ENCODE results near the gene ZNF217. TPM values are rescaled to one million over a fixed set of nuclear protein-coding genes. Genes with fewer than 3 reads are reported as not detected.

Gene ZNF217
- total RNA-seq, 2 experiments from 2014 or later: 51.3 to 51.8 TPM

- DNase-seq: no peak
- no peak for TF ChIP-seq CTCF (IDR thresholded peaks at IDR 0.05)
- intact Hi-C loops (cut with micrococcal nuclease): no loop called here
- Mint-ChIP-seq H3K36me3 (ENCODE audit: low read depth) (peaks cover 8% of the 10 kb centered on the region), H3K9me3 (no peaks in the 10 kb centered on the region), H3K27ac (no peak overlapping the region), H3K27me3 (no peaks in the 10 kb centered on the region), H3K4me1 (ENCODE audit: low read depth) (peaks cover 38% of the 10 kb centered on the region), H3K4me3 (no peak overlapping the region)
- no peak for ATAC-seq
- POLR2A ChIA-PET: interaction anchor here (0.7 kb wide), 1 partner anchor 19 kb away, joined by 3 read pairs; no protein-coding TSS in a partner anchor
- CTCF ChIA-PET: no interaction called here
These were observed 9.0 kb upstream of the ZNF217 start for GRCh38 chr20:53602661-53603060.

- H3K4me3 Mint-ChIP-seq: no peak overlapping the region
- no peaks in the 10 kb centered on the region for H3K27me3 Mint-ChIP-seq
- intact Hi-C loops (cut with micrococcal nuclease): no loop called here
- H3K27ac Mint-ChIP-seq: no peak overlapping the region
- ATAC-seq (no peak), DNase-seq (no peak)
- ChIA-PET CTCF (interaction anchor here (1.0 kb wide), 1 partner anchor 21 kb away, joined by 3 read pairs; no protein-coding TSS in a partner anchor), POLR2A (interaction anchor here (1.3 to 2.4 kb wide), 3 partner anchors 9 to 17 kb away, joined by 3 to 15 read pairs (median 5); no protein-coding TSS in a partner anchor)
- H3K9me3 Mint-ChIP-seq: no peaks in the 10 kb centered on the region
- peaks cover 55% of the 10 kb centered on the region for H3K4me1 Mint-ChIP-seq (ENCODE audit: low read depth)
- TF ChIP-seq CTCF (IDR thresholded peaks at IDR 0.05): no peak
- peaks cover 8% of the 10 kb centered on the region for H3K36me3 Mint-ChIP-seq (ENCODE audit: low read depth)
These were observed 6.4 kb upstream of the ZNF217 start for GRCh38 chr20:53599910-53600632.

GRCh38 chr20:53599378-53599777, 5.7 kb upstream of the ZNF217 start:
- Mint-ChIP-seq H3K9me3 (no peaks in the 10 kb centered on the region), H3K27me3 (no peaks in the 10 kb centered on the region), H3K4me3 (no peak overlapping the region), H3K4me1 (ENCODE audit: low read depth) (peaks cover 52% of the 10 kb centered on the region), H3K27ac (peak overlapping the region; percentile 71), H3K36me3 (ENCODE audit: low read depth) (peaks cover 8% of the 10 kb centered on the region)
- intact Hi-C loops (cut with micrococcal nuclease): no loop called here
- ChIA-PET POLR2A (interaction anchor here (1.0 to 2.4 kb wide), 4 partner anchors 10 to 152 kb away, joined by 3 to 15 read pairs (median 4); no protein-coding TSS in a partner anchor), CTCF (interaction anchor here (1.0 kb wide), 1 partner anchor 20 kb away, joined by 3 read pairs; no protein-coding TSS in a partner anchor)
- TF ChIP-seq CTCF (IDR thresholded peaks at IDR 0.05): no peak
- DNase-seq: no peak
- ATAC-seq: no peak

- no peaks in the 10 kb centered on the region for H3K27me3 Mint-ChIP-seq
- peaks cover 52% of the 10 kb centered on the region for H3K4me1 Mint-ChIP-seq (ENCODE audit: low read depth)
- intact Hi-C loops (cut with micrococcal nuclease): no loop called here
- peaks cover 8% of the 10 kb centered on the region for H3K36me3 Mint-ChIP-seq (ENCODE audit: low read depth)
- TF ChIP-seq CTCF (IDR thresholded peaks at IDR 0.05): no peak
- no peaks in the 10 kb centered on the region for H3K9me3 Mint-ChIP-seq
- POLR2A ChIA-PET: interaction anchor here (1.0 to 2.4 kb wide), 4 partner anchors 11 to 152 kb away, joined by 3 to 15 read pairs (median 4); no protein-coding TSS in a partner anchor
- H3K4me3 Mint-ChIP-seq: no peak overlapping the region
- CTCF ChIA-PET: interaction anchor here (1.0 to 3.1 kb wide), 2 partner anchors 11 to 20 kb away, joined by 3 to 10 read pairs; no protein-coding TSS in a partner anchor
- DNase-seq: peak; percentile 1
- peak overlapping the region; percentile 71 for H3K27ac Mint-ChIP-seq
- ATAC-seq: no peak
These were observed 5.4 kb upstream of the ZNF217 start for GRCh38 chr20:53599044-53599362.

All from activated CD8-positive, alpha-beta T cell treated with anti-CD3 and anti-CD28 coated beads for 36 hours (primary cell).